Measurements from ENCODE around the gene WNK1. TPM values are rescaled to one million over a fixed set of nuclear protein-coding genes. Genes with fewer than 3 reads are reported as not detected.

The WNK1 gene
- total RNA-seq, 1 experiment from 2014 or later: 183 TPM

DNA sequence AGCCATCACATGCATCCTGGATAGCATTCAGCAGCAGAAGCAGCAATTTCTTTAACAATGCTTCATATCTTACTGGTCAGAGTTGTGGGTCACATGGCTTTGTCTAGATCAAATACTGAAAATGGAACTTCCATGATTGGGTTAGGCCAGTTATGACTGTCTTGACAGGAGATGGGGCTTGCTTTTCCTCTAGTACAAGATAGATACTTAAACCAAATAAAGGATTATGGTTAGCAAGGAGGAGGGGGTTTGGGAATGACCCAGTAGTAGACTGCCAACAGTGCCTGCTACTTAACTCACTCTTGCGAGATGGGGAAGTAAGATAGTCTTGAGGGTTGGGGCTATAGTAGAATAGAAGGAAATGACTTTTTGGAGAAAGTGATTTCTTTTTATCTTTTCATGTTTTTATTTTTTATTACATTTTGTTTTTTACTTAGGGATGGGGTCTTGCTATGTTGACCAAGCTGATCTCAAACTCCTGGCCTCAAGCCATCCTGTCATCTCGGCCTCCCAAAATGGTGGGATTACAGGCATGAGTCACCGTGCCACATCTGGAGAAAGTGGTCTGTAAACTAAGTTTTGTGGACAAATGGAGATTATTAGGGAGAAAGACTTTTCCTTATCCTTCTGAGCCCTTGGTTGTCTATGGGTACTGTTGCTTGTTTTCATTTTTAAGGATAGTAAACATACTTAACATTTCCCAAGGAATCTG, 37.6 kb downstream of the WNK1 start:
- no peaks in the 10 kb centered on the region for H3K9me3 ChIP-seq (ENCODE audit: low read length)
- H3K27ac ChIP-seq (ENCODE audit: low read length): peak overlapping the region; percentile 40

DNA sequence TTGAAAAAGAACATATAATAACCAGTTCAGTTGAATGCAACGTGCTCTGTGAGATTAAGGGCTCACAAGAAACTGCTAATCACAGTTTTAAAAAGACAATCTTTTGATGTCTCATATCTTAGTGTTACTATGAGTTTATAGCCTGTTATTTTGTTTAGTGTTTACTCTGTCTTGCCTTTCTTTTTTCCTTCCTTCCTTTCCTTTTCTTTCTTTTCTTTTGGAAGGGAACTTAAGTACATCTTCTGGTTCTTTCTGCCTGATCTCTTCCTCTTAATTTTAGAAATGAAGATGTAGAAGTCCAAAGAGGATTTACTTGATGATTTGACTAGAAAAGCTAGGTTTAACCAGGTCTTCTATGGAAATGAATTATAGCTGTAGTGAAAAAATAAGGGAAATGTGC, 38.2 kb downstream of the WNK1 start:
- H3K27ac ChIP-seq (ENCODE audit: low read length): peak overlapping the region; percentile 40
- peaks cover 82% of the 10 kb centered on the region for H3K4me1 ChIP-seq (ENCODE audit: low read length)
- H3K36me3 ChIP-seq (ENCODE audit: insufficient read depth, low read length): peaks cover 7% of the 10 kb centered on the region; the same call in 1 of the 2 replicates
- peaks cover 100% of the 10 kb centered on the region for H3K79me2 ChIP-seq (ENCODE audit: low read length)
- H3K4me2 ChIP-seq (ENCODE audit: low read depth, low read length, poor library complexity, severe bottlenecking): peak overlapping the region; percentile 23
- H3K9me2 ChIP-seq (replicated peaks; ENCODE audit: insufficient read depth, low read length): no peaks in the 10 kb centered on the region
- H3K9ac ChIP-seq (ENCODE audit: low read length): no peak overlapping the region
- no peak overlapping the region for H2AFZ ChIP-seq (ENCODE audit: low read length)
- no peaks in the 10 kb centered on the region; the same call in 1 of the 2 replicates for H4K20me1 ChIP-seq (ENCODE audit: insufficient read depth, low read depth, low read length)
- no peak for DNase-seq
- H3K4me3 ChIP-seq (ENCODE audit: low read length): no peak overlapping the region
- no peaks in the 10 kb centered on the region for H3K27me3 ChIP-seq (ENCODE audit: low read length)
- H3K9me3 ChIP-seq (ENCODE audit: low read length): no peaks in the 10 kb centered on the region

More for the DNA sequence above, 37.6 kb downstream of the WNK1 start:
- Histone ChIP-seq H3K9me2 (replicated peaks; ENCODE audit: insufficient read depth, low read length) (no peaks in the 10 kb centered on the region), H3K4me1 (ENCODE audit: low read length) (peaks cover 76% of the 10 kb centered on the region), H3K79me2 (ENCODE audit: low read length) (peaks cover 100% of the 10 kb centered on the region), H2AFZ (ENCODE audit: low read length) (no peak overlapping the region), H4K20me1 (ENCODE audit: insufficient read depth, low read depth, low read length) (no peaks in the 10 kb centered on the region; the same call in 1 of the 2 replicates), H3K36me3 (ENCODE audit: insufficient read depth, low read length) (peaks cover 7% of the 10 kb centered on the region; the same call in 1 of the 2 replicates), H3K4me3 (ENCODE audit: low read length) (no peak overlapping the region), H3K27me3 (ENCODE audit: low read length) (no peaks in the 10 kb centered on the region), H3K9ac (ENCODE audit: low read length) (no peak overlapping the region), H3K4me2 (ENCODE audit: low read depth, low read length, poor library complexity, severe bottlenecking) (peak overlapping the region; percentile 23)
- no peak for DNase-seq

DNA sequence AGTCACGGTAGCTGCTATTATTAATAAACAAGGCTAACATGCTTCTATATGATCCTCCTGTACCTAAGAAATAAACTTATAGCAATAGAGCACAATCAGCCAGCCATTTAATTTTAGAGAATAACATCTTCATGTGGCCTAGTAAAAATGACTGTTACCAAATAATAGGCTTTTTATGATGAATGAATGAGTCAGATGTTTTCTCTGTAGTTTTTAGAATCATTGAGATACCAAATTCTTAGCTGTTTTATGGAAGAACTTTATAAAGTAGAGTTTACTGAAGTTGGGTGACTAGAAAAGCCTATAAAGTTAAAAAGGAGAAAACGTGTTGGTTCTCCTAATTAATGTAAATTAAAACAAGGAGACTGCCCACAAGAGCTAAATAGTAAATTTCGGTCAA, 40.7 kb downstream of the WNK1 start:
- no peak overlapping the region for H3K4me3 ChIP-seq (ENCODE audit: low read length)
- H4K20me1 ChIP-seq (ENCODE audit: insufficient read depth, low read depth, low read length): no peaks in the 10 kb centered on the region; the same call in none of the 2 replicates
- H2AFZ ChIP-seq (ENCODE audit: low read length): no peak overlapping the region
- H3K27ac ChIP-seq (ENCODE audit: low read length): 0 out of 2 replicates have a peak overlapping the region, but pooled peaks have one; percentile 20
- peaks cover 7% of the 10 kb centered on the region; the same call in 1 of the 2 replicates for H3K36me3 ChIP-seq (ENCODE audit: insufficient read depth, low read length)
- H3K4me2 ChIP-seq (ENCODE audit: low read depth, low read length, poor library complexity, severe bottlenecking): no peak overlapping the region
- no peaks in the 10 kb centered on the region for H3K27me3 ChIP-seq (ENCODE audit: low read length)
- H3K9me3 ChIP-seq (ENCODE audit: low read length): no peaks in the 10 kb centered on the region
- peaks cover 78% of the 10 kb centered on the region for H3K4me1 ChIP-seq (ENCODE audit: low read length)
- no peaks in the 10 kb centered on the region for H3K9me2 ChIP-seq (replicated peaks; ENCODE audit: insufficient read depth, low read length)
- peaks cover 100% of the 10 kb centered on the region for H3K79me2 ChIP-seq (ENCODE audit: low read length)
- H3K9ac ChIP-seq (ENCODE audit: low read length): no peak overlapping the region
- DNase-seq: no peak

DNA sequence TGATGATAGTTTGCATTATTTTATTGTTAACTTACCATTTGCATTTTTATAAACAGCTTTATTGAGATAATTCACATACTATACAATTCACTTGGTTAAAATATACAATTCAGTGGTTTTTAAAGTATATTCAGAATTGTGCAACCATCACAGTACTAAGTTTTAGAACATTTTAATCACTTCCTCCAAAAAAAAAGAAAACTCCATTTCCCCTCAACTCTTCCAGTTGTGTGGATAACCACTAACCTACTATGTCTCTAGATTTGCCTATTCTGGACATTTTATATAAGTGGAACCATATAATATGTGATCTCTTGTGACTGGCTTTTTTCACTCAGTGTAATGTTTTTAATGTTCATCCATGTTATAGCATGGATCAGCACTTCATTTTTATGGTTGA, 41.3 kb downstream of the WNK1 start:
- H3K4me2 ChIP-seq (ENCODE audit: low read depth, low read length, poor library complexity, severe bottlenecking): no peak overlapping the region
- H3K27me3 ChIP-seq (ENCODE audit: low read length): no peaks in the 10 kb centered on the region
- H3K9me2 ChIP-seq (replicated peaks; ENCODE audit: insufficient read depth, low read length): no peaks in the 10 kb centered on the region
- H3K4me3 ChIP-seq (ENCODE audit: low read length): no peak overlapping the region
- no peak overlapping the region for H2AFZ ChIP-seq (ENCODE audit: low read length)
- DNase-seq: no peak
- H3K9me3 ChIP-seq (ENCODE audit: low read length): no peaks in the 10 kb centered on the region
- H3K36me3 ChIP-seq (ENCODE audit: insufficient read depth, low read length): peaks cover 7% of the 10 kb centered on the region; the same call in 1 of the 2 replicates
- H4K20me1 ChIP-seq (ENCODE audit: insufficient read depth, low read depth, low read length): no peaks in the 10 kb centered on the region; the same call in none of the 2 replicates
- H3K27ac ChIP-seq (ENCODE audit: low read length): no peak overlapping the region
- H3K4me1 ChIP-seq (ENCODE audit: low read length): peaks cover 71% of the 10 kb centered on the region
- peaks cover 100% of the 10 kb centered on the region for H3K79me2 ChIP-seq (ENCODE audit: low read length)
- no peak overlapping the region for H3K9ac ChIP-seq (ENCODE audit: low read length)

DNA sequence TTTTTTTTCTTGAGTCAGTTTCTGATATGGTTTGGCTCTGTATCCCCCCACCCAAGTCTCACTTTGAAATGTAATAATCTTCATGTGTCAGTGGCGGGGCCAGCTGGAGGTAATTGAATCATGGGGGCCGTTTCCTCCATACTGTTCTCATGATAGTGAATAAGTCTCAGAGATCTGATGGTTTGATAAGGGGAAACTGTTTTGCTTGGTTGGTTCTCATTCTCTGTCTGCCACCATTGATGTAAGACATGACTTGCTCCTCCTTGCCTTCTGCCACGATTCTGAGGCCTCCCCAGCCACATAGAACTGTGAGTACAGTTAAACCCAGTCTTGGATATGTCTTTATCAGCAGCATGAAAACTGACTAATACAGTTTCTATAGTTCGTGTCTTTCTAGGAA, 42.9 kb downstream of the WNK1 start:
- no peak for DNase-seq
- Histone ChIP-seq H4K20me1 (ENCODE audit: insufficient read depth, low read depth, low read length) (no peaks in the 10 kb centered on the region; the same call in none of the 2 replicates), H3K27me3 (ENCODE audit: low read length) (no peaks in the 10 kb centered on the region), H3K9me3 (ENCODE audit: low read length) (no peaks in the 10 kb centered on the region), H3K4me3 (ENCODE audit: low read length) (no peak overlapping the region), H2AFZ (ENCODE audit: low read length) (no peak overlapping the region), H3K9me2 (replicated peaks; ENCODE audit: insufficient read depth, low read length) (no peaks in the 10 kb centered on the region), H3K79me2 (ENCODE audit: low read length) (peaks cover 99% of the 10 kb centered on the region), H3K4me2 (ENCODE audit: low read depth, low read length, poor library complexity, severe bottlenecking) (peak overlapping the region; percentile 26), H3K36me3 (ENCODE audit: insufficient read depth, low read length) (peaks cover 7% of the 10 kb centered on the region; the same call in 1 of the 2 replicates), H3K27ac (ENCODE audit: low read length) (no peak overlapping the region), H3K9ac (ENCODE audit: low read length) (no peak overlapping the region), H3K4me1 (ENCODE audit: low read length) (peaks cover 60% of the 10 kb centered on the region)

DNA sequence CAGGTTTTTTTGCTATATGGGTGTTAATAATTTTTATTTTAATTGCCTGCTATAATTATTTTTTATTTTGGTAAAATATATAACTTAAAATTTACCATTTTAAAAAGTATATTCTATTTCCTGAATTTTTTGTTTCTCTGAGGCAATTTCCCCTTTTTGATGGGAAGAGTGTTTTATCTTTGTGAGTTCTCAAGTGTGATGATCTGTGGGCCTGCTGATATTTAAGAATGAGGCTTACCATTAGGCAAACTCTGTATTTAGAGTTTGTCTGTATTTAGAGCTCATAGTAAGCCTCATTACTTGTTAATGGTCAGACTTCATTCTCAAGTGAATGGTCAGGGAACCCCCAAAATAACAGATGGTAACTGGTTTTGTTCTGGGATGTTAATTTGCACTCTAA, 48.0 kb downstream of the WNK1 start:
- Histone ChIP-seq H2AFZ (ENCODE audit: low read length) (no peak overlapping the region), H3K9me2 (replicated peaks; ENCODE audit: insufficient read depth, low read length) (no peaks in the 10 kb centered on the region), H3K4me1 (ENCODE audit: low read length) (peaks cover 72% of the 10 kb centered on the region), H3K4me2 (ENCODE audit: low read depth, low read length, poor library complexity, severe bottlenecking) (no peak overlapping the region), H3K36me3 (ENCODE audit: insufficient read depth, low read length) (no peaks in the 10 kb centered on the region), H3K27ac (ENCODE audit: low read length) (peak overlapping the region; percentile 19; the same call in 1 of the 2 replicates), H3K9me3 (ENCODE audit: low read length) (no peaks in the 10 kb centered on the region), H3K9ac (ENCODE audit: low read length) (no peak overlapping the region), H3K4me3 (ENCODE audit: low read length) (no peak overlapping the region), H3K27me3 (ENCODE audit: low read length) (no peaks in the 10 kb centered on the region), H4K20me1 (ENCODE audit: insufficient read depth, low read depth, low read length) (no peaks in the 10 kb centered on the region; the same call in 1 of the 2 replicates), H3K79me2 (ENCODE audit: low read length) (peaks cover 98% of the 10 kb centered on the region)
- DNase-seq: no peak

DNA sequence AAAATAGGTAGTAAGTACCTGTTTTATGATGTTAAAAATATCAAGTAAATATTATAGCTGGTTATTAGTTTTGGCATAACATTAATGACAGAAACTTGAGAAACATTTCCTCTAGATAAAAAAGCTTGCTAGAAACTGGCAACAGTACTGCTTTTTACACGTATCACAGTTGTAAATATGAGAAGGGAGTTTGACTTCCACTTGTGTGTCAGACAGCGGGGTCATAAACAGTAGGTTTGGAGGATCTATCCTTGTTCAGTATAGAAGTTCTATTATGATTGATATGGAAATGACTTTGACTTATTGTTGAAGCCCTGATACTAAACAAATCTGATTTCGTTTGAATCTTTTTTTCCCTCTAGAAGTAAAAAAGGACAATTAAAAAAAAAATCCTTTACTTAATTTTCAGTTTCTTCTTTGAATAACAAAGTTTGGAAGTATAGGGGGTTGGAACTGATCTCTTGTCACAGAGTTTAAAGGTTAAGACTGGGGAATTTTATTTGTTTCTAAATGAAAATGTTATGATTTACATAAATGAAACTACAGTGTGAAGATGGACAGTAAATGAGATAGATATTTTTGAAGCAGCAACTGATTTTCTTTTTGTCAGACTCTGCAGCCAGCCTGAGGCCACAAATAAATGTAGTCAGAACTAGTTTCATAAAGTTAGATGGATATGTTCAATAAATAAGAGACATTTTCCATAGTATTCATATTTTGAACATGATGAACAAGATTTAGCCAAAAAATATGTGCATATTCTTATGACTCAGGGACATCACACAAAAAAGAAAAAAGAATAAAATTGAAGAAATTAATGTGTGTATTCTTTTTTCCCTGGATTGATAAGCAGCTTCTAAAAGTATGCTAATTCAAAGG, 50.1 kb downstream of the WNK1 start:
- H3K27me3 ChIP-seq (ENCODE audit: low read length): no peaks in the 10 kb centered on the region
- no peak overlapping the region for H3K9ac ChIP-seq (ENCODE audit: low read length)
- H4K20me1 ChIP-seq (ENCODE audit: insufficient read depth, low read depth, low read length): no peaks in the 10 kb centered on the region
- peak overlapping the region; percentile 56 for H3K27ac ChIP-seq (ENCODE audit: low read length)
- H3K4me1 ChIP-seq (ENCODE audit: low read length): peaks cover 69% of the 10 kb centered on the region
- peak overlapping the region; percentile 45 for H3K4me2 ChIP-seq (ENCODE audit: low read depth, low read length, poor library complexity, severe bottlenecking)
- H2AFZ ChIP-seq (ENCODE audit: low read length): no peak overlapping the region
- no peaks in the 10 kb centered on the region for H3K9me2 ChIP-seq (replicated peaks; ENCODE audit: insufficient read depth, low read length)
- H3K4me3 ChIP-seq (ENCODE audit: low read length): no peak overlapping the region
- no peaks in the 10 kb centered on the region for H3K36me3 ChIP-seq (ENCODE audit: insufficient read depth, low read length)
- peaks cover 98% of the 10 kb centered on the region for H3K79me2 ChIP-seq (ENCODE audit: low read length)
- H3K9me3 ChIP-seq (ENCODE audit: low read length): no peaks in the 10 kb centered on the region
- DNase-seq: no peak

Data from Karpas-422 (cell line).